GM12878 (cell line): ENCODE measurements around the gene ADGB. TPM values are rescaled to one million over a fixed set of nuclear protein-coding genes. Genes with fewer than 3 reads are reported as not detected.
"Not testable (repeated sequence)": the region's sequence is repeated elsewhere in the genome, so short reads cannot be mapped to it uniquely, and the experiment has no call there.

Experiments
- ATAC-seq: fragments of 200-7000 bp; cut with Tn5 transposase; 3 replicates; pipeline ENCODE4 v1.9.1; 2020; ENCODE audit warnings: mild to moderate bottlenecking, moderate library complexity
- BruUV-seq: library from RNA; stranded (reverse); fragments of 400-500 nt; replicated peaks from 2 replicates; lab custom pipeline; 2021; lab: Mats Ljungman, UMichigan
- CTCF ChIA-PET: fragments of 300-600 bp; sonication (Branson Sonifier 250); formaldehyde crosslinking; extraction: SDS; loops from one replicate; lab custom pipeline; 2021; ENCODE audit warnings: inconsistent platforms; lab: Yijun Ruan, JAX
- POLR2A ChIA-PET: fragments of 350-600 bp; formaldehyde crosslinking; extraction: SDS; loops from one replicate; lab custom pipeline; 2021; ENCODE audit warnings: inconsistent platforms; lab: Charles Lee
- RAD21 ChIA-PET: fragments of 300-600 bp; sonication (Branson Sonifier 250); formaldehyde crosslinking; loops from one replicate; lab custom pipeline; 2023; ENCODE audit warnings: antibody characterized with exemption; ENCODE audit not compliant: unreplicated experiment; lab: Charles Lee
- SMC1A ChIA-PET: fragments of 300-600 bp; sonication (Branson Sonifier 250); formaldehyde crosslinking; loops from one replicate; lab custom pipeline; 2023; ENCODE audit not compliant: unreplicated experiment, uncharacterized antibody; lab: Charles Lee
- DNase-seq: peaks from one replicate; pipeline ENCODE4 v3.0.0-alpha.2; 2011; ENCODE audit warnings: low read depth, low spot score
- FAIRE-seq: peaks from 3 replicates; lab custom pipeline; 2011; peaks lifted over from hg19 to GRCh38; lab: Jason Lieb, UNC
- H2AFZ ChIP-seq: 2 replicates; pipeline ENCODE4 v1.6.0; 2011; ENCODE audit warnings: low read depth, low read length, control low read depth; ENCODE audit not compliant: control insufficient read depth
- H3K27ac ChIP-seq: 2 replicates; pipeline ENCODE4 v1.5.1; 2011; ENCODE audit warnings: control low read depth; ENCODE audit not compliant: control insufficient read depth, insufficient read depth
- H3K27me3 ChIP-seq, 2 experiments: replicated peaks in 1 of 2; 2 replicates each; pipeline versions ENCODE4 v1.6.0 to v1.6.1; 2011; ENCODE audit warnings: low read length in 1 of 2; ENCODE audit not compliant: control insufficient read depth in 2 of 2, insufficient read depth in 2 of 2
- H3K36me3 ChIP-seq, 2 experiments: 2 replicates each; pipeline ENCODE4 v1.5.1; 2011; ENCODE audit warnings: low read length in 1 of 2; ENCODE audit not compliant: control insufficient read depth in 2 of 2, insufficient read depth in 2 of 2
- H3K4me1 ChIP-seq: 2 replicates; pipeline ENCODE4 v1.6.1; 2011; ENCODE audit warnings: mild to moderate bottlenecking, low read length, moderate library complexity, mixed read lengths; ENCODE audit not compliant: control insufficient read depth, insufficient read depth
- H3K4me2 ChIP-seq: 2 replicates; pipeline ENCODE4 v1.6.0; 2011; ENCODE audit warnings: control low read depth; ENCODE audit not compliant: control insufficient read depth, insufficient read depth
- H3K4me3 ChIP-seq: fragments of 200-600 bp; sonication (generic); 2 replicates; pipeline ENCODE4 v1.5.1; 2016
- H3K79me2 ChIP-seq: 2 replicates; pipeline ENCODE4 v1.6.0; 2011; ENCODE audit warnings: low read length; ENCODE audit not compliant: control insufficient read depth, insufficient read depth
- H3K9ac ChIP-seq: 2 replicates; pipeline ENCODE4 v1.8.0; 2011; ENCODE audit warnings: low read length, control low read depth, mixed read lengths; ENCODE audit not compliant: control insufficient read depth, insufficient read depth
- H3K9me3 ChIP-seq: replicated peaks from 3 replicates; pipeline ENCODE4 v1.5.1; 2011; ENCODE audit warnings: mild to moderate bottlenecking, low read length; ENCODE audit not compliant: control insufficient read depth, insufficient read depth
- H4K20me1 ChIP-seq: 2 replicates; pipeline ENCODE4 v1.6.0; 2011; ENCODE audit not compliant: control insufficient read depth, insufficient read depth
- CBX5 ChIP-seq: sonication (generic); IDR thresholded peaks from 2 replicates; pipeline ENCODE4 v1.6.1; 2016; ENCODE audit warnings: low read depth, moderate library complexity, mild to moderate bottlenecking, inconsistent platforms
- CHD2 ChIP-seq: IDR thresholded peaks from 2 replicates; pipeline ENCODE4 v1.6.1; 2011; ENCODE audit warnings: low read depth, low read length, improper control_type of control experiment, borderline replicate concordance
- DPF2 ChIP-seq: fragments of 450-650 bp; IDR thresholded peaks from 2 replicates; pipeline ENCODE4 v1.6.1; 2017; ENCODE audit warnings: mild to moderate bottlenecking
- IKZF2 ChIP-seq, 2 experiments: fragments of 450-650 bp; IDR thresholded peaks; 2 replicates each; pipeline ENCODE4 v1.6.1; 2017; ENCODE audit warnings: mild to moderate bottlenecking in 2 of 2, moderate library complexity in 2 of 2
- NFXL1 ChIP-seq: fragments of 450-650 bp; IDR thresholded peaks from 2 replicates; pipeline ENCODE4 v1.6.1; 2017; ENCODE audit warnings: antibody characterized with exemption, mild to moderate bottlenecking, borderline replicate concordance
- NKRF ChIP-seq: fragments of 450-650 bp; conservative IDR thresholded peaks from 2 replicates; pipeline ENCODE4 v1.6.1; 2017; ENCODE audit warnings: mild to moderate bottlenecking, moderate library complexity
- NR2C2 ChIP-seq: IDR thresholded peaks from 2 replicates; pipeline ENCODE4 v1.6.1; 2011; ENCODE audit warnings: borderline replicate concordance, low read depth; ENCODE audit not compliant: control insufficient read depth, insufficient read length
- NRF1 ChIP-seq: conservative IDR thresholded peaks from 2 replicates; pipeline ENCODE4 v1.6.1; 2011; ENCODE audit warnings: mild to moderate bottlenecking, low read depth, low read length, improper control_type of control experiment
- SMAD1 ChIP-seq: fragments of 450-650 bp; IDR thresholded peaks from 2 replicates; pipeline ENCODE4 v1.6.1; 2018; ENCODE audit warnings: mild to moderate bottlenecking, low read depth; ENCODE audit not compliant: partially characterized antibody
- SRF ChIP-seq, 2 experiments: IDR thresholded peaks; 2 replicates each; pipeline ENCODE4 v1.6.1; 2011; ENCODE audit warnings: low read depth in 2 of 2, low read length in 2 of 2, mild to moderate bottlenecking in 1 of 2, moderate library complexity in 1 of 2
- SUZ12 ChIP-seq: fragments of 200-600 bp; sonication (generic); IDR thresholded peaks from one replicate; pipeline ENCODE4 v1.6.1; 2018; ENCODE audit warnings: antibody characterized with exemption, mild to moderate bottlenecking; ENCODE audit not compliant: unreplicated experiment
- TAF1 ChIP-seq: IDR thresholded peaks from 2 replicates; pipeline ENCODE4 v1.6.1; 2011; ENCODE audit warnings: mild to moderate bottlenecking, low read depth, low read length, borderline replicate concordance
- ZNF217 ChIP-seq: fragments of 450-650 bp; IDR thresholded peaks from 2 replicates; pipeline ENCODE4 v1.6.1; 2017; ENCODE audit warnings: antibody characterized with exemption, mild to moderate bottlenecking
- WGBS: methylation state at CpG from one replicate; pipeline ENCODE4 v1.1.6; 2016; ENCODE audit warnings: low lambda C conversion rate; ENCODE audit not compliant: insufficient replicate concordance, insufficient coverage; ENCODE audit errors: missing lambda C conversion rate; 5-methylcytosine and 5-hydroxymethylcytosine counted together
- in situ Hi-C: fragments of 300-500 bp; cut with MboI; formaldehyde crosslinking; loops from 9 replicates; pipeline ENCODE4 v1.14.3; 2018; ENCODE audit warnings: mixed read lengths
- intact Hi-C: fragments of 100-400 bp; cut with micrococcal nuclease; formaldehyde crosslinking; loops from one replicate; pipeline ENCODE4 v1.14.2; 2022; ENCODE audit not compliant: unreplicated experiment
- polyA plus RNA-seq, 11 experiments: library from polyadenylated mRNA; depleted of rRNA in 4 of 11; unstranded in 6 of 11; stranded (reverse) in 5 of 11; fragments of >200 nt; fragmentation: Nextera tagmentation in 4 of 11; fragmentation: Illumina TruSeq in 1 of 11; extraction: Ambion mirVana in 4 of 11; extraction: Trizol in 1 of 11; gene quantifications; 1 replicate in 1 of 11; 2 replicates in 10 of 11; pipeline versions ENCODE4 v1.2.1 to v1.2.3, GENCODE V29; 2011 to 2016; ENCODE audit warnings: inconsistent platforms in 2 of 11, missing spikeins in 2 of 11, low read depth in 1 of 11
- total RNA-seq, 4 experiments: library from RNA; depleted of rRNA in 3 of 4; stranded (reverse); fragments of >200 nt in 3 of 4; fragmentation: Illumina TruSeq in 1 of 4; extraction: Trizol in 1 of 4; gene quantifications; 2 replicates each; pipeline versions ENCODE4 v1.2.1 to v1.2.3, GENCODE V29; 2013 to 2021

ADGB gene
- total and polyA plus RNA-seq, 10 of the 15 experiments (the other 5 are each of a cell fraction or from before 2014, with no cell fraction given), result not detected

DNA sequence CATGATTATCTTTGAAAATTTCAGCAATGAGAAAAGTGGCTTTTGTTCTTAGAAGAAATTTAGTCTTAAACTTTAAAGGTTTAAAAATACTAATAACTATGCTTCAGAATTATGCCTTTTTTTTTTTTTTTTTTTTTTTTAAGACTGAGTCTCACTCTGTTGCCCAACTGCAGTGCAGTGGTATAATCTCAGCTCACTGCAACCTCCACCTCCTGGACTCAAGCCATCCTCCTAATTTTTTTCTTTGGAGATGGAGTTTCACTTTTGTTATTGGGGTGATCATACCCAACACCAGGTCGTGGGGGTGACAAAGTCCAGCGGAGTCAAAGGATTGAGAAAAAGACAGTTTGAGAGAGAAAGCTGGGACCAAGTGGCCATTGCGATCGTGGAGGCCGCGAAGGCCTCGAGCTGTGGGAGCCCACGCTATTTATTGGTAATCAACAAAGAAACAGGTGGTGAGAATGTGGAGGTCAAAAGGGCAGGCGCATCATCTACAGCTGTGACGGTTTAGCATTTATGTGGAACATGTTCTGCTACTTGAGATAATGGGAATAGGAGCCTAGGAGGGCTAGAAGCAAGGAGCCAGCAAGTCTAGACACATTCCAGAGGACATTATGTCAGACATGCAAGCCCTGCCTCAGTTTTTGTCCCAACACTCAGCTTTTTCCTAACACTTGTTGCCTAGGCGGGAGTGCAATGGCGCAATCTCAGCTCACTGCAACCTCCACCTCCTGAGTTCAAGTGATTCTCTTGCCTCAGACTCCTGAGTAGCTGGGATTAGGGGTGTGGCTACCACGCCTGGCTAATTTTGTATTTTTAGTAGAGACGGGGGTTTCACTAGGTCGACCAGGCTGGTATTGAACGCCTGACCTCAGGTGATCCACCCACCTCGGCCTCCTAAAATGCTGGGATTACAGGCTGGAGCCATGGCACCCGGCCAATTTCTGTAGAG is 217.0 kb downstream of the ADGB start:
- RAD21 ChIA-PET, result not testable (repeated sequence)

GRCh38 chr6:146819596-146820320 is 221.0 kb downstream of the ADGB start:
- Histone ChIP-seq H3K79me2 (no peaks in the 10 kb centered on the region), H3K27ac (no peak overlapping the region), H3K36me3 (no peaks in the 10 kb centered on the region), H3K4me3 (no peak overlapping the region), H2AFZ (no peak overlapping the region), H3K4me1 (no peaks in the 10 kb centered on the region), H3K4me2 (no peak overlapping the region), H4K20me1 (no peaks in the 10 kb centered on the region), H3K9ac (no peak overlapping the region), H3K27me3 (no peaks in the 10 kb centered on the region; a peak in 1 of 4 replicates), H3K9me3 (no peaks in the 10 kb centered on the region)
- ChIA-PET RAD21 (no interaction called here), CTCF (no interaction called here), SMC1A (no interaction called here), POLR2A (no interaction called here)
- intact Hi-C loops (no loop called here), in situ Hi-C loops (no loop called here)
- 38% methylated on average over 8 of the region's 8 CpGs for WGBS
- FAIRE-seq (no peak), DNase-seq (no peak), ATAC-seq (no peak)
- BruUV-seq, result no TSS peak
- no peak for TF ChIP-seq NKRF
- no peak for TF ChIP-seq NR2C2
- no peak for TF ChIP-seq SRF (IDR thresholded peaks at IDR 0.05; ENCODE audit: low read depth in 2 of 2, low read length in 2 of 2)
- no peak for TF ChIP-seq NRF1
- TF ChIP-seq ZNF217, result no peak
- TF ChIP-seq TAF1, result no peak
- no peak for TF ChIP-seq CHD2
- no peak for TF ChIP-seq DPF2
- TF ChIP-seq SUZ12, result no peak
- TF ChIP-seq NFXL1, result no peak
- no peak for TF ChIP-seq CBX5
- no peak for TF ChIP-seq IKZF2 (IDR thresholded peaks at IDR 0.05)
- no peak for TF ChIP-seq SMAD1

More for the DNA sequence above, 217.0 kb downstream of the ADGB start:
- intact Hi-C loops, CTCF ChIA-PET, H3K9me3 ChIP-seq, FAIRE-seq, H3K79me2 ChIP-seq, H2AFZ ChIP-seq, in situ Hi-C loops, H3K27me3 ChIP-seq, H4K20me1 ChIP-seq, H3K36me3 ChIP-seq, ATAC-seq, BruUV-seq, H3K4me2 ChIP-seq, H3K4me1 ChIP-seq, DNase-seq, H3K27ac ChIP-seq, SMC1A ChIA-PET, H3K4me3 ChIP-seq, H3K9ac ChIP-seq: not testable (repeated sequence)
- 32% methylated on average over 16 of the region's 18 CpGs for WGBS
- POLR2A ChIA-PET, result interaction anchor here (1.0 kb wide), 1 partner anchor 11 kb away, joined by 3 read pairs; no protein-coding TSS in a partner anchor
